GM23338 (cell line): ENCODE results near the gene SLC24A4. TPM values are rescaled to one million over a fixed set of nuclear protein-coding genes. Genes with fewer than 3 reads are reported as not detected.

Source experiments
- ATAC-seq: fragments of 200-7000 bp; cut with Tn5 transposase; 3 replicates; pipeline ENCODE4 v1.9.1; 2020
- DNase-seq: peaks from one replicate; pipeline ENCODE4 v3.0.0-alpha.2; 2015; ENCODE audit warnings: low spot score
- H2AFZ ChIP-seq: fragments of 200-600 bp; sonication (generic); 2 replicates; pipeline ENCODE4 v1.8.0; 2016; ENCODE audit warnings: antibody characterized with exemption, mild to moderate bottlenecking, moderate library complexity
- H3F3A ChIP-seq: fragments of 200-600 bp; sonication (generic); replicated peaks from 2 replicates; pipeline ENCODE4 v1.8.0; 2017; ENCODE audit warnings: antibody characterized with exemption, mixed run types, low read depth
- H3K27ac ChIP-seq: fragments of 200-600 bp; sonication (generic); 2 replicates; pipeline ENCODE4 v1.6.1; 2016; ENCODE audit warnings: low read depth
- H3K27me3 ChIP-seq: fragments of 200-600 bp; sonication (generic); 2 replicates; pipeline ENCODE4 v1.8.0; 2016; ENCODE audit warnings: mild to moderate bottlenecking, mixed run types, moderate library complexity; ENCODE audit not compliant: insufficient read depth
- H3K36me3 ChIP-seq: fragments of 200-600 bp; sonication (generic); 2 replicates; pipeline ENCODE4 v1.8.0; 2016; ENCODE audit warnings: mild to moderate bottlenecking; ENCODE audit not compliant: insufficient read depth
- H3K4me1 ChIP-seq: fragments of 200-600 bp; sonication (generic); 2 replicates; pipeline ENCODE4 v1.8.0; 2016; ENCODE audit warnings: mild to moderate bottlenecking, moderate library complexity; ENCODE audit not compliant: insufficient read depth
- H3K4me2 ChIP-seq: fragments of 200-600 bp; sonication (generic); 2 replicates; pipeline ENCODE4 v1.7.1; 2017; ENCODE audit warnings: mixed run types
- H3K4me3 ChIP-seq: fragments of 200-600 bp; sonication (generic); 2 replicates; pipeline ENCODE4 v1.6.1; 2016; ENCODE audit warnings: mixed run types
- H3K79me2 ChIP-seq: fragments of 200-600 bp; sonication (generic); replicated peaks from 2 replicates; pipeline ENCODE4 v1.8.0; 2017; ENCODE audit warnings: mild to moderate bottlenecking; ENCODE audit not compliant: insufficient read depth
- H3K9me2 ChIP-seq: fragments of 200-600 bp; sonication (generic); 2 replicates; pipeline ENCODE4 v1.8.0; 2017; ENCODE audit not compliant: insufficient read depth
- H4K20me1 ChIP-seq: fragments of 200-600 bp; sonication (generic); replicated peaks from 2 replicates; pipeline ENCODE4 v1.8.0; 2017; ENCODE audit warnings: mild to moderate bottlenecking; ENCODE audit not compliant: insufficient read depth
- H3K27ac Mint-ChIP-seq: 2 replicates; pipeline ENCODE4 v1.8.0; 2020; ENCODE audit warnings: inconsistent platforms, mild to moderate bottlenecking, moderate library complexity, mixed read lengths
- H3K27me3 Mint-ChIP-seq: 3 replicates; pipeline ENCODE4 v1.8.0; 2022; ENCODE audit warnings: low read depth, mild to moderate bottlenecking, moderate library complexity, mixed read lengths, inconsistent platforms; ENCODE audit not compliant: insufficient read depth, poor library complexity
- H3K36me3 Mint-ChIP-seq: 3 replicates; pipeline ENCODE4 v1.8.0; 2021; ENCODE audit warnings: low read depth, mild to moderate bottlenecking, inconsistent platforms, moderate library complexity, mixed read lengths
- H3K4me1 Mint-ChIP-seq: 3 replicates; pipeline ENCODE4 v1.8.0; 2020; ENCODE audit warnings: mild to moderate bottlenecking, inconsistent platforms, mixed read lengths
- H3K4me3 Mint-ChIP-seq: 3 replicates; pipeline ENCODE4 v1.8.0; 2021; ENCODE audit warnings: moderate library complexity, mild to moderate bottlenecking, inconsistent platforms, mixed read lengths
- H3K9me3 Mint-ChIP-seq: 3 replicates; pipeline ENCODE4 v1.8.0; 2020; ENCODE audit warnings: moderate library complexity, mild to moderate bottlenecking, inconsistent platforms, mixed read lengths
- ETS1 ChIP-seq: IDR thresholded peaks from 2 replicates; pipeline ENCODE4 v1.6.1; 2016; ENCODE audit warnings: antibody characterized with exemption
- EZH2 ChIP-seq: fragments of 200-600 bp; sonication (generic); IDR thresholded peaks from one replicate; pipeline ENCODE4 v1.8.0; 2017; ENCODE audit warnings: antibody characterized with exemption, mild to moderate bottlenecking, low read depth; ENCODE audit not compliant: unreplicated experiment
- EZH2phosphoT487 ChIP-seq: fragments of 200-600 bp; sonication (generic); IDR thresholded peaks from one replicate; pipeline ENCODE4 v1.8.1; 2018; ENCODE audit warnings: antibody characterized with exemption; ENCODE audit not compliant: unreplicated experiment
- JUNB ChIP-seq: IDR thresholded peaks from one replicate; pipeline ENCODE4 v1.6.1; 2016; ENCODE audit warnings: antibody characterized with exemption; ENCODE audit not compliant: unreplicated experiment
- STAT1 ChIP-seq: IDR thresholded peaks from one replicate; pipeline ENCODE4 v1.6.1; 2016; ENCODE audit warnings: antibody characterized with exemption; ENCODE audit not compliant: unreplicated experiment
- ZNF114 ChIP-seq: fragments of 250-450 bp; sonication (Bioruptor Pico); IDR thresholded peaks from 2 replicates; pipeline ENCODE4 v1.5.0; 2020; ENCODE audit warnings: mild to moderate bottlenecking, moderate library complexity
- ZNF331 ChIP-seq: fragments of 250-450 bp; sonication (Bioruptor Pico); IDR thresholded peaks from 2 replicates; pipeline ENCODE4 v1.5.0; 2020; ENCODE audit warnings: low read depth, mild to moderate bottlenecking, moderate library complexity
- polyA plus RNA-seq: library from polyadenylated mRNA; unstranded; fragments of >200 nt; fragmentation: Nextera tagmentation; extraction: Ambion mirVana; gene quantifications from 2 replicates; pipeline ENCODE4 v1.2.1, GENCODE V29; 2016
- total RNA-seq: library from RNA; depleted of rRNA; stranded (reverse); fragments of >200 nt; shearing (Covaris generic); gene quantifications from 2 replicates; pipeline ENCODE4 v1.2.3, GENCODE V29; 2014
- TF ChIP-seq, protein P1 (sequence below): fragments of 250-450 bp; sonication (Bioruptor Pico); IDR thresholded peaks from 2 replicates; pipeline ENCODE4 v1.5.0; 2020; ENCODE audit warnings: mild to moderate bottlenecking, moderate library complexity
- TF ChIP-seq, protein P2 (sequence below): IDR thresholded peaks from one replicate; pipeline ENCODE4 v1.6.1; 2018; ENCODE audit warnings: antibody characterized with exemption; ENCODE audit not compliant: unreplicated experiment

SLC24A4 gene
- total and polyA plus RNA-seq, 2 experiments from 2014 or later, result 0.06 to 0.38 TPM

- TF ChIP-seq, protein P1, sequence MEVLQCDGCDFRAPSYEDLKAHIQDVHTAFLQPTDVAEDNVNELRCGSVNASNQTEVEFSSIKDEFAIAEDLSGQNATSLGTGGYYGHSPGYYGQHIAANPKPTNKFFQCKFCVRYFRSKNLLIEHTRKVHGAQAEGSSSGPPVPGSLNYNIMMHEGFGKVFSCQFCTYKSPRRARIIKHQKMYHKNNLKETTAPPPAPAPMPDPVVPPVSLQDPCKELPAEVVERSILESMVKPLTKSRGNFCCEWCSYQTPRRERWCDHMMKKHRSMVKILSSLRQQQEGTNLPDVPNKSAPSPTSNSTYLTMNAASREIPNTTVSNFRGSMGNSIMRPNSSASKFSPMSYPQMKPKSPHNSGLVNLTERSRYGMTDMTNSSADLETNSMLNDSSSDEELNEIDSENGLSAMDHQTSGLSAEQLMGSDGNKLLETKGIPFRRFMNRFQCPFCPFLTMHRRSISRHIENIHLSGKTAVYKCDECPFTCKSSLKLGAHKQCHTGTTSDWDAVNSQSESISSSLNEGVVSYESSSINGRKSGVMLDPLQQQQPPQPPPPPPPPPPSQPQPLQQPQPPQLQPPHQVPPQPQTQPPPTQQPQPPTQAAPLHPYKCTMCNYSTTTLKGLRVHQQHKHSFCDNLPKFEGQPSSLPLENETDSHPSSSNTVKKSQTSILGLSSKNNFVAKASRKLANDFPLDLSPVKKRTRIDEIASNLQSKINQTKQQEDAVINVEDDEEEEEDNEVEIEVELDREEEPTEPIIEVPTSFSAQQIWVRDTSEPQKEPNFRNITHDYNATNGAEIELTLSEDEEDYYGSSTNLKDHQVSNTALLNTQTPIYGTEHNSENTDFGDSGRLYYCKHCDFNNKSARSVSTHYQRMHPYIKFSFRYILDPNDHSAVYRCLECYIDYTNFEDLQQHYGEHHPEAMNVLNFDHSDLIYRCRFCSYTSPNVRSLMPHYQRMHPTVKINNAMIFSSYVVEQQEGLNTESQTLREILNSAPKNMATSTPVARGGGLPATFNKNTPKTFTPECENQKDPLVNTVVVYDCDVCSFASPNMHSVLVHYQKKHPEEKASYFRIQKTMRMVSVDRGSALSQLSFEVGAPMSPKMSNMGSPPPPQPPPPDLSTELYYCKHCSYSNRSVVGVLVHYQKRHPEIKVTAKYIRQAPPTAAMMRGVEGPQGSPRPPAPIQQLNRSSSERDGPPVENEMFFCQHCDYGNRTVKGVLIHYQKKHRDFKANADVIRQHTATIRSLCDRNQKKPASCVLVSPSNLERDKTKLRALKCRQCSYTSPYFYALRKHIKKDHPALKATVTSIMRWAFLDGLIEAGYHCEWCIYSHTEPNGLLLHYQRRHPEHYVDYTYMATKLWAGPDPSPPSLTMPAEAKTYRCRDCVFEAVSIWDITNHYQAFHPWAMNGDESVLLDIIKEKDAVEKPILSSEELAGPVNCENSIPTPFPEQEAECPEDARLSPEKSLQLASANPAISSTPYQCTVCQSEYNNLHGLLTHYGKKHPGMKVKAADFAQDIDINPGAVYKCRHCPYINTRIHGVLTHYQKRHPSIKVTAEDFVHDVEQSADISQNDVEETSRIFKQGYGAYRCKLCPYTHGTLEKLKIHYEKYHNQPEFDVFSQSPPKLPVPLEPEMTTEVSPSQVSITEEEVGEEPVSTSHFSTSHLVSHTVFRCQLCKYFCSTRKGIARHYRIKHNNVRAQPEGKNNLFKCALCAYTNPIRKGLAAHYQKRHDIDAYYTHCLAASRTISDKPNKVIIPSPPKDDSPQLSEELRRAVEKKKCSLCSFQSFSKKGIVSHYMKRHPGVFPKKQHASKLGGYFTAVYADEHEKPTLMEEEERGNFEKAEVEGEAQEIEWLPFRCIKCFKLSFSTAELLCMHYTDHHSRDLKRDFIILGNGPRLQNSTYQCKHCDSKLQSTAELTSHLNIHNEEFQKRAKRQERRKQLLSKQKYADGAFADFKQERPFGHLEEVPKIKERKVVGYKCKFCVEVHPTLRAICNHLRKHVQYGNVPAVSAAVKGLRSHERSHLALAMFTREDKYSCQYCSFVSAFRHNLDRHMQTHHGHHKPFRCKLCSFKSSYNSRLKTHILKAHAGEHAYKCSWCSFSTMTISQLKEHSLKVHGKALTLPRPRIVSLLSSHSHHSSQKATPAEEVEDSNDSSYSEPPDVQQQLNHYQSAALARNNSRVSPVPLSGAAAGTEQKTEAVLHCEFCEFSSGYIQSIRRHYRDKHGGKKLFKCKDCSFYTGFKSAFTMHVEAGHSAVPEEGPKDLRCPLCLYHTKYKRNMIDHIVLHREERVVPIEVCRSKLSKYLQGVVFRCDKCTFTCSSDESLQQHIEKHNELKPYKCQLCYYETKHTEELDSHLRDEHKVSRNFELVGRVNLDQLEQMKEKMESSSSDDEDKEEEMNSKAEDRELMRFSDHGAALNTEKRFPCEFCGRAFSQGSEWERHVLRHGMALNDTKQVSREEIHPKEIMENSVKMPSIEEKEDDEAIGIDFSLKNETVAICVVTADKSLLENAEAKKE, result no peak
- TF ChIP-seq EZH2phosphoT487, result no peak
- TF ChIP-seq, protein P2, sequence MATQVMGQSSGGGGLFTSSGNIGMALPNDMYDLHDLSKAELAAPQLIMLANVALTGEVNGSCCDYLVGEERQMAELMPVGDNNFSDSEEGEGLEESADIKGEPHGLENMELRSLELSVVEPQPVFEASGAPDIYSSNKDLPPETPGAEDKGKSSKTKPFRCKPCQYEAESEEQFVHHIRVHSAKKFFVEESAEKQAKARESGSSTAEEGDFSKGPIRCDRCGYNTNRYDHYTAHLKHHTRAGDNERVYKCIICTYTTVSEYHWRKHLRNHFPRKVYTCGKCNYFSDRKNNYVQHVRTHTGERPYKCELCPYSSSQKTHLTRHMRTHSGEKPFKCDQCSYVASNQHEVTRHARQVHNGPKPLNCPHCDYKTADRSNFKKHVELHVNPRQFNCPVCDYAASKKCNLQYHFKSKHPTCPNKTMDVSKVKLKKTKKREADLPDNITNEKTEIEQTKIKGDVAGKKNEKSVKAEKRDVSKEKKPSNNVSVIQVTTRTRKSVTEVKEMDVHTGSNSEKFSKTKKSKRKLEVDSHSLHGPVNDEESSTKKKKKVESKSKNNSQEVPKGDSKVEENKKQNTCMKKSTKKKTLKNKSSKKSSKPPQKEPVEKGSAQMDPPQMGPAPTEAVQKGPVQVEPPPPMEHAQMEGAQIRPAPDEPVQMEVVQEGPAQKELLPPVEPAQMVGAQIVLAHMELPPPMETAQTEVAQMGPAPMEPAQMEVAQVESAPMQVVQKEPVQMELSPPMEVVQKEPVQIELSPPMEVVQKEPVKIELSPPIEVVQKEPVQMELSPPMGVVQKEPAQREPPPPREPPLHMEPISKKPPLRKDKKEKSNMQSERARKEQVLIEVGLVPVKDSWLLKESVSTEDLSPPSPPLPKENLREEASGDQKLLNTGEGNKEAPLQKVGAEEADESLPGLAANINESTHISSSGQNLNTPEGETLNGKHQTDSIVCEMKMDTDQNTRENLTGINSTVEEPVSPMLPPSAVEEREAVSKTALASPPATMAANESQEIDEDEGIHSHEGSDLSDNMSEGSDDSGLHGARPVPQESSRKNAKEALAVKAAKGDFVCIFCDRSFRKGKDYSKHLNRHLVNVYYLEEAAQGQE, result no peak
- TF ChIP-seq STAT1, result no peak
- no peak for TF ChIP-seq ZNF114 (CRISPR knock-in tag)
Measured at GRCh38 chr14:92460916-92461579, 138.1 kb downstream of the SLC24A4 start (continued).

- H3K27me3 ChIP-seq, result no peaks in the 10 kb centered on the region
- Mint-ChIP-seq H3K9me3 (no peaks in the 10 kb centered on the region), H3K36me3 (no peaks in the 10 kb centered on the region), H3K4me3 (no peak overlapping the region), H3K27ac (no peak overlapping the region), H3K27me3 (no peaks in the 10 kb centered on the region), H3K4me1 (peaks cover 6% of the 10 kb centered on the region)
- no peaks in the 10 kb centered on the region for H3K36me3 ChIP-seq
- H3F3A ChIP-seq, result no peaks in the 10 kb centered on the region
- no peak overlapping the region for H3K4me2 ChIP-seq
- no peaks in the 10 kb centered on the region for H3K9me2 ChIP-seq
- H3K27ac ChIP-seq, result no peak overlapping the region
- H3K4me1 ChIP-seq, result no peaks in the 10 kb centered on the region
- H3K79me2 ChIP-seq, result no peaks in the 10 kb centered on the region
- H2AFZ ChIP-seq, result no peak overlapping the region
- DNase-seq, result no peak
- no peak overlapping the region for H3K4me3 ChIP-seq
- ATAC-seq, result no peak
- H4K20me1 ChIP-seq, result no peaks in the 10 kb centered on the region
- TF ChIP-seq ZNF331 (CRISPR knock-in tag), result no peak
- TF ChIP-seq ETS1, result no peak
- no peak for TF ChIP-seq JUNB
- TF ChIP-seq, protein P2, result no peak
- no peak for TF ChIP-seq EZH2
- no peak for TF ChIP-seq STAT1
- TF ChIP-seq EZH2phosphoT487, result no peak
Measured at GRCh38 chr14:92461891-92462290, 138.9 kb downstream of the SLC24A4 start.
